GM19023 (cell line): ENCODE results near the gene LILRB2.
"Not testable (repeated sequence)": the region's sequence is repeated elsewhere in the genome, so short reads cannot be mapped to it uniquely, and the experiment has no call there.

Experiments
- ATAC-seq: cut with Tn5 transposase; IDR thresholded peaks from one replicate; pipeline ENCODE4 v1.9.1; 2021; ENCODE audit warnings: mild to moderate bottlenecking, moderate library complexity; ENCODE audit not compliant: unreplicated experiment

LILRB2 gene

DNA sequence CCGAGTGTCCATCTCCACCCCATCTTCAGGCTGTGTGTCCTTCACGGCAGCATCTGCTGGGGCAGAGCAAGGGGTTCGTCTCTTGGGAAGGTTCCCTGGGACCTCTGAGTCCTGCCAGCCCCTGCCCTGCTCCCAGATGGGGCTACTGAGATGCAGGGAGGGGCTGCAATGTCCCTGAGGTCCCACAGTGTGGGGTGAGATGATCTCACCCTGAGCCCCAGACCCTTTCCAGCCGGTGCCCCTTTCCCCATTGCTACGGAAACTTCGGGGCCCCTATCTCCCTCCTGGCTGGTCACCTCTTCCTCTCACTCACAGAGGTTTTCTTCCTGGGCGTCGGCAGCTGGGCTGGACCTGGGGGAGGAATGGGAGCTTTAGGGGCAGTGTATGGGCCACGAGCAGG is 5.0 kb downstream of the LILRB2 start:
- no peak for ATAC-seq

DNA sequence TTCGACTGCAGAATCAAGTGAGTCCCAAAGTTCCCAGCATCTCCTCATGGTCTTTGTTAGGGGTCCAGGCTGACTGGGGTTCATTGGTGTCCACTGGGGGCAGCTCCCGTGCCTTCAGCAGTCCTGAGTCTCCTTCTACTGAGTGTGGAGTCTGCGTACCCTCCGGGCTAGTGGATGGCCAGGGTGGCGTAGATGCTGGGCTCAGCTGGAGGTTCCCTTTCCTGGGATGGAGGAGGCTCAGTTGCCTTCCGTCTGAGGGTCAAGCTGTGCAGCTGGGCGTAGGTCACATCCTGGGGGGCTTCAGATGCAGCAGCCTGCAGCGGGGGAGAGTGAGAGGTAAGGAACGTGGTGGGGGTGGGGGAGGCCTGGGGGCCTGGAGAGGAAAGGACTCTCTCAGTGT is 6.4 kb downstream of the LILRB2 start:
- not testable (repeated sequence) for ATAC-seq

DNA sequence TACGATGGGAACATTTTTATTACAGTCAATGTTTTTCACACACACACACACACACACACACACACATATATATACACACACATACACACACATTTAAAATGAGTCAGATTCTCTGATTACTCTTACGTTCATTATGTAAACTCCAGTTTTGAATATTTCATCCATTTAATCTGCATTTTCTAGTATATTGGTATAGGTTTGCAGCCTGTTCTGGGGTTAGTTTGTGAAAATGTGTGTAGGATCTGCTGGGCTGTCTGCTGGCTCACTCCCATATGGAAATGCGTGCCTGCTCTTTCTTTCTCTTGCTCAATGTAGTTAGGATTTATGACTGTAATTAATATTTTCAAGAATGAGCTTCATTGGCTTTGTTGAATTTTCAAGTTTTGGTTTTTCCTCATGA is 7.1 kb downstream of the LILRB2 start:
- ATAC-seq: no peak

DNA sequence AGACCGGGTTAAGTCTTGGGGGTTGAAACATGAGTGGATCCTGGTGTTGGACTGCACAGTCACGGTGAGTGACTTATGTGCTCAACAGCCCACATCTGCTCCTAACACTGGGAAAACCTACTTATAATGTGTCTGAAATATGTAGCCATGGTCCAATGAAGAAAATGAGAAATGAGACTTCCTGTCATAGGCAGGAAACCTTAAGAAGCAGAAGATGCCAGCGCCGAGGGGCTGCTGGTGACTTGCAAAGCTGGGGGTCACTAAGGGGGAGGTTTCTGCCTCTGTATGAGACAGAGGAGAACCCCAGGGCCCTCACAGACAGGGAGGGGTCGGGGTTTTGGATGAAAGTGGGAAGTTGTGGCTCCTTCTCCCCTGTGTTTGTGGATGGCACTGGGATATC is 8.7 kb downstream of the LILRB2 start:
- not testable (repeated sequence) for ATAC-seq

DNA sequence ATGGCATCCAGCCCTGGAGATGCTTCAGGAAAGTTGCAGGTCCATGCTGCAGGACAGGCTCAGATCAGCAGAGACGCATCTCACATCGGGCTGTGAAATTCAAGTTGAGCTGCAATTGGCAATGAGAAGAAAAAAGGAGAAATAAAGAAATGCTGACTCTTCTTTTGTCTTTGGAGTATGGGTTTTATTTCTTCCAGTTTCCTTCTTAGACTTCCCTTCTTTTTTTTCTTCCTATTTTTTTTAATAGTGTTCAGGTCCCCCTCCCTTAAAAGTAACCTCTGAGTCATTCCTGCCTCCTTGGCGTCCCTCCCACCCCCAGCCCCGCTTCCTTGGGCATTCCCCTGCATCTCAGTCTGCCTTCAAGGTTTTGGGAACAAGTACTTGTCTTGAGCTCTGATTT is 9.3 kb downstream of the LILRB2 start:
- not testable (repeated sequence) for ATAC-seq

DNA sequence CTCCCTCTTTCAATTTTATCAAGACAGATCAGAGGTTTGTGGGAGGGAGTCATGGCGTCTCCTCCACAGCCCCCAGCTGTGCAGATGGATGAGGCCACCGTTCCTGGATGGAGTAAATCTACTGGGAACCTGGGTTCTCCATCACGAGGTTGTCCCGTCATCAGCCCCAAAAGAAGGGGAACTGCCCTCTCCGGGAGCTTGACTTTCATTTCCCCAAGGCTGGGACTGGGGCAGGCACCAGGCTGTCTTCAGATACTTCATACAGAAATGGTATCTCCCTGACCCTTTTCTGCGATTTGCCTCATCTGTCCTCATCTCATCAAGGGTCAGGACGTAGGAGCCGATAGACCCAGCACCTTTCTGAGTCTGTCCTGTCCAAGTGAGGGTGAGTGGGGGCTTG is 9.8 kb downstream of the LILRB2 start:
- no peak for ATAC-seq

DNA sequence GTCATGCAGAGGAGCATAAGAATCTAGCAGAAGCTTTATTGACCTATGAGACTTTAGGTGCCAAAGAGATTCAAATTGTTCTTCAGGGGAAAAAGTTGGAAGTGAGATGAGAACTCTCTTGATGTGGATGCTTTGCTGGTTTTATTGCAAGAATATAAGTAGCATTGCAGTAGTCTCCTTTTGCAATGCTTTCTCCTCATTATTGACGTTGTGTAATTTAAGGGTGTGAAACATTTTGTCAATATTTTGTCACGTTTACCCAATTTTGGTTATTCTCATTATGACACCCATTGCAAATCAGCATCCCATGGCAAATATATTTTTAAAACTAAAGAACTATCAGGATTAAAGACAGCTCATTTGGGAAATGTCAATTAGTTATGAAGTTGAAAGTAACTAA is 12.0 kb downstream of the LILRB2 start:
- no peak for ATAC-seq

DNA sequence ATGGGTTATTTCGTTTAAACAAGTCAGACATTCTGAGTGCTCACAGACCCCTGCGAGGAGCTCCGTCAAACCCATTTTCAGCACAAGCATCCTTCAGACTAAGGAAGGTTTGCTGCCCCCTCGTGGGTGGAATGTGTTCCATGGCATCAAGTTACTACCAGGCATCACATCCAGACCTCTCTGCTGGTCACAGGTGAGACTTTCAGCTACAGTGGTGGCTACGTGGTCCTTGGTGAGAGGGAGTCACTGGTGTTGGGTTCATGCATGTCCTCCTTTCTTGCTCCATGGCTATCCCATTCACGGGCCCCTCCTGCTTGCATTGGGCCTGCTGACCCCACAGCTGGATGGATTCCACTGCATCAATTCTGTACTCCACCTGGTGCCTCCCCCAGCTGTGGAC is 14.8 kb downstream of the LILRB2 start:
- no peak for ATAC-seq

DNA sequence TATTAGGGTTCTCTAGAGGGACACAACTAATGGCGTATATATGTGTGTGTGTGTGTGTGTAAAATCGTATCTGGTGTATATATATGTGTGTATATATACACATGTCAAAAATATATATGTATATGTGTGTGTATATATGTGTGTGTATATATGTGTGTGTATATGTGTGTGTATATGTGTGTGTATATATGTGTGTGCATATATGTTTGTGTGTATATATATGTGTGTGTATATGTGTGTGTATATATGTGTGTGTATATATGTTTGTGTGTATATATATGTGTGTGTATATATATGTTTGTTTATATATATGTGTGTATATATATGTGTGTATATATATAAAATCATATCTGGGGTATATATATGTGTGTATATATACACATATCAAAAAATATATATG is 18.4 kb downstream of the LILRB2 start:
- ATAC-seq: no peak

DNA sequence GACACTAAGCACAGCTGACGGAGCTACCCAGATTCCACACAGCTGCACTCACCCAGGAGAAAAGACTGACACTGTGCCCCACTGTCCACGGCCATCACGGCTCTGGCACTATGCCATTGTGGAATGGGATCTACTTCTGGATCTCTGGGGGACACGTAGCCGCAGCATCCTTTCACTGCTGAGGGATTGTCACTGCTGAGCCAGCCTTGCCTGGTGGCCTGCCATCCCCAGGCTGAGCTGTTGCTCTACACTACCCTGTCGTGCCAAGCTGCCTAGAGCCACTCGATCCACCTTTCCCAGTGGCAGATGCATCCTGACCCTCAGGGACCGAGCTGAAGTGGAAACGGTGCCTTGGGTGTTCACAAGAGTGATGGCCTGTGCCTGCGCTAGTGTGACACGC is 18.8 kb downstream of the LILRB2 start:
- no peak for ATAC-seq

DNA sequence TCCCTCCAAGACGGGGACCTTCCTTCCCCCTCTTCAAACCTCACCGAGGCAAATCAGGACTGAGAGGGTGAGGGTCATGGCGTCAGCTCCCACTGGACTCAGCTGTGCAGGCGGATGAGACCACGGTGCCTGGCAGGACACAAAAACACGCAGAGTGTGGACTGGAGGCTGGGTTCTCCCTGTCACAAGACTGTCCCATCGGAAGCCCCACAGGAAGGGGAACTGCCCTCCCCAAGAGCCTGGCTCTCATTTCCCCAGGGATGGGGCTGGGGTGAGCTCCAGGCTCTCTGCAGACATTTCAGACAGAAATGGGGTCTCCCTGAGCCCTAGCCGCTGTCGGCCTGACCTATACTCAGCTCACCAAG is 23.8 kb downstream of the LILRB2 start, which contains the start of gene LILRB5:
LILRB5 (minus strand) TSS at position 158 of the 365 bp plus-strand sequence; CDS start at position 78, 80 bp downstream.
- ATAC-seq: no peak

DNA sequence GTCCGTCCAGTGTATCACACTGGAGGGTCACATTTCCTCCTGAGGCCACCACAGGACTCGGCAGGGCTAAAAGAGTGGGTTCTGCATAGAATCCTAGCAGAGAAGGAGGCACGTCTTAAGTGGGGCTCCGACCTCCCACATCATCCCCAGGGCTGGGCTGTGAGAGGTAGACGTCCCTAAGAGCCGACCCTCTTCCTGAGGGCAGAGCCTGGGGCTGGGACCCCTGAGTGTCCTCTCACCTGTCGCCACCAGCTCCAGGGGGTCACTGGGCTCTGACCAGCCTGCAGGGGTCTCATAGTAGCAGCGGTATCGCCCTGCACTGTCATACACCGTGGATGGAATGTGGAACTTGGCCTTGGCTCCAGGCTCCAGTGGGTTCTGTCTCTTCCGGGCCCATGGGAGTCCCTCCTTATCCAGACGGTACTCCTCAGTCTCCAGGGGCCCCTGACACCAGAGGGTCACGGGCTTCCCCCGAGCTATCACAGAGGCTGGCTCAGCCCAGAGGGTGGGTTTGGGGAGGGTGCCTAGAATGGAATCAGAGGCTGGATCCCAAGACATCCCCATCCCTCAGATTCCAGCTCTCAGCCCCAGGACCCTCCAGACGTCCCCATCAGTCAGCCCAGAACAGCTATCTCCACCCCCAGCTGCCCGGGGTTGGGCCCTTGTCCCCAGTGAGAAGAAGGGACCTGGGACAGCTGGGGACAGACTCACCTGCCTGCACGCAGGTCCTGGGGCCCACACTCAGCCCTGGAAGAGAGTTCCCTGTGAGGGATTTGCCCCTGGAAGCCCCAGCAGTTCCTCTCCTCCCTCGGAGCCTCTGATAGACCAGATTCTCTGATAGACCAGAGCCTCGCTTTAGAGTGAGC is 24.4 kb downstream of the LILRB2 start:
- no peak for ATAC-seq

DNA sequence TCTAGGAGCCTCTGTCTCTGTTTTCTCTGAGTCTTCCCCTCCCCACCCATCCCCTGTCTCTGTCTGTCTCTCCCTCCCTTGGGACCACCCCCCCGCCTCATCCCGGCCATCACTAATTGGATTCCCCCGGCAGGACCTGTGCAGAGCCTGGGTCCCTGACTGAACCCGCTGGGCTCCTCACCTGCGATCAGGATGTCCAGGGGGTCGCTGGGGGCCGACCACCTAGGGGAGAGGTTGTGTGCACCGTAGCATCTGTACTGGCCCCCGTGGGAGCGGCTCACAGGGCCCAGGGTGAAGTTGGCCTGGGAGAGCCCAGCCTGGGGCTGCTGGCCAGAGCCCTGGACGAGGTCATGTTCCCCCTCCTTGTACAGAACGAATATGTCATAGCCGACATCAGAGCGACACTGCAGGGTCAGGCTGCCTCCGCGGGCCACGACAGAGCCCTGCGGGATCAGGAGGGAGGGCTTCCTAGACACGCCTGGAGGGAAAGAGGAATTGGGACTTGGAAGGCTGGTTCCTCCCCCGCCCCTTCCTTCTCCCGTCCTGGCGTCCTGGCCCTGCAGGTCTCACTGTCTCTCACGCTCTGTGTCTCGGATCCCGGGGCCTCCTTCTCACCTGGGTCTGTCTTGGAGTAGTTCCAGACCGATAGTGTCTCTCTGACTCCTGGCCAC is 25.7 kb downstream of the LILRB2 start:
- ATAC-seq: no peak

DNA sequence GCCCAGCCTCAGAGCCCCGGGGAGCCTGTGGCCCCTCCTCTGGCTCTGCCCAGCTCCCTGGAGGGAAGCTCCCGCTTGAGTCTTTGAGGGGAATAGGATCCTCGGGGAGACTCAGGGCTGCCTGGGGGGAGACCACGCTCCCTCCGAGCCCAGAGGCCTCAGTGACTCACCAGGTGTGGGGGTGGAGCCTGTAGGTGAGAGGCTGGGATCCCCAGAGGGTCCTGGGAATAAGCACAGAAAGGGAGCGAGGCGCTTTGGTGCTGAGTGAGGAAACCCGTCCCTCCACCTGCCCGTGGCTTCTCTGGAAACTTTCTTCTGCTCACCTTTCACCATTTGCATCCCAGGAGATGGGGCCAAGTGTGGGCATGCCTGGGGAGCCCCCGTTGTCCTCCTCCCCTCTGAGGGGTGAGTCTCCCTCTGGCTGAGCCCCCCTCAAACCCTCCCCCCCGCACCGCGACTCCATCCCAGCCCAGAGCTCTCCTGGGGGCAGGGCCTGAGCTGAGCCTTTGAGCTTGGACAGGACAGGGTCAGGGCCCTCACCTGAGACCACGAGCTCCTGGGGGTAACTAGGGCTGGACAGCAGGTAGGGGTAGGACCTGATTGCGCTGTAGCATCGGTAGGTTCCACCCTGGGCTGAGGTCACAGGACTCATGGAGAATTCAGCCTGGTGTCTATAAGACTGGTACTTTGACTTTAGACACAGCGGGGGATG is 26.6 kb downstream of the LILRB2 start:
- no peak for ATAC-seq

DNA sequence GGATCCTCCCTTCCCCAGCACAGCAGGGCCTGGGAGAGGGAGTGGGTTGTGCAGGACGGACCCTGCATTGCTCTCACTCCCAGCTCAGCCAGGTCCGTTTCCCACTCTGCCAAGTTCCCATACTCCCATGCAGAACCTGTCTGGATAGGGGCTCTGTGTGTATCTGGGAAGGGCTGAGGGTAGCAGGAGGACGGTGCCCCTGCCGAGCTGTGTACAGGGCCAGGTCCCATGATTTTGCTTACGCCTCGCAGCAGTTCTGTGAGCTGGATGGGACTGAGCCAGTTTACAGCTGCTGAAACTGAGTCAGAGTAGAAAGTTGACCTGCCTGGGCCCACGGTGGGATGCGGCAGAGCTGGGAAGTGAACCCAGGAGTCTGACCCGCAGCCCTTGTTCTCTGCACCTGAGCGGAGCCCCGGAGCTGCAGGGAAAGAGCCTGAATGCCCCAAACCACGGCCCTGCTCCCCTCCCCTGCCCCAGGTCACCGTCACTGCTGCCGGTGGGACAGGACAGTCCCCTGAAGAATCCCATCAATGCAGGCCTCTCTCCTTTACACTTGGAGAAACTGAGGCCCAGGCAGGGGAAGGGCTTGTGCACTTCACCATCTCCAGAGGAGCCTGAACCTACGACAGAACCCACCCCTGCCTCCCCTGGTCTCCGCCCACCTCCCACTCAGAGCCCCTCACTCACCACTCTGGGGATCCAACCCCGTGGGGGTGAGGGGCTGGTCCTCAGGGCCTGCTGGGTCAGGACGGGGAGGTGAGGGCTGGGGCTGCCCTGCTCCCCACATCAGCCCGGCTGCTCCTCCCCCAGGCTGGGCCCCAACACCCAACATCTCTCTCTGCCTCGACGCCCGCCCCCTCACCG is 27.3 kb downstream of the LILRB2 start:
- ATAC-seq: no peak

DNA sequence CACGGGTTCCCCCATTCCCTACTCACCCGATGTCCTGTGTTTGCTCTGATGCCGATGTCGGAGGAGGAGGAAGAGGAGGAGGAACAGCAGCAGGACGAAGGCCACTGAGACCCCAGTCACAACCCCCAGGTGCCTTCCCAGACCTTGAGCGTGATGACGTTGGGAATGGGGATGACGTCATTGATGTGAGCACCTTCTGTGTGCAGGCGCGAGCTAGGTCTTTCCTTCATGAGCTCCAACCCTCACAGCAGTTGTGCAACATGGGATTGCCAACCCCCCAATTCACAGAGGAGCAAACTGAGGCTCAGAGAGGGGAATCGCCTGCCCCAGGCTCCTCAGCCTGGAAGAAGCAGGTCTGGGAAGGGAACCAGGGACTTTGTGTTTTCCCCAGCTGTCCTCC is 28.1 kb downstream of the LILRB2 start:
- ATAC-seq: no peak

DNA sequence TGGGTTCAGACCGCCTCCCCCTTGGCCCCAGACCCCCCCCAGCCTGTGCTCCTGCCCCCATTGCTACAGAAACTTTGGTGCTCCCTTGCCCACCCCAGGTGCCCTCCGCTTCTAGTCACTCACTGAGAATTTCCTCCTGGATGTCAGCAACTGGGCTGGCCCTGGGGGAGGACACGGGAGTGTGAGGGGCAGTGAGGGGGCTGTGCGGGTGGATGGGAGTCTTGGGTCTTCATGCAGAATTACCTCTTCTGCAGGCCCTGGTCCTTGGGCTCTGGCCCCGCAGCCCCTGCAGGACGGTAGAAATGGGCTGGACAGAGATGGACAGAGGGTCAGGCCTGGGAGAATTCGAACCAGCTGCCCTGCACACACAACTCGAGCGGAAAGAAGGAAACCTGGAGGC is 28.7 kb downstream of the LILRB2 start:
- ATAC-seq: no peak

DNA sequence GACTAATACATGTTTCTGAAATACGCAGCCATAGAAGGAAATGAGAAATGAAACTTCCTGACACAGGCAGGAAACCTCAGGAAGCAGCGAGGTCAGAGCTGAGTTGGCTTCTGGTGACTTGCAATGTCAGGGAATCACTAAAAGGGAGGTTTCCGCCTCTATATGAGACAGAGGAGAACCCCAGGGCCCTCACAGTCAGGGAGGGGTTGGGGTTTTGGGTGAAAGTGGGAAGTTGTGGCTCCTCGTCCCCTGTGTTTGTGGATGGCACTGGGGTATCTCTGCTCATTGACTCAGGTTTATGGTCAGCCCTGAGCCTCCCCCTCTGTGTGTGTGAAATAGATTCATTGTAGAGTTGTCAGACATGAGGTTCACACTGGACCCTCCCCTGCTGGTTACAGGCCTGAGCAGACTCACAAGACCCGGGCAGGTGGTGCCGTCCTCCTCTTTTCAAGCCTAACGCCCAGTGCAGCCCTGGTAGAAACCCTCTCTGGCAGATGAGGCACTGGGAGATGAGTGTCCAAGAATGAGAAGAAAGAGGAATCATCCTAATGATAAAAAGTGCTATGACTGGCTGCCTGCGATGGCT is 32.8 kb downstream of the LILRB2 start:
- ATAC-seq: no peak

DNA sequence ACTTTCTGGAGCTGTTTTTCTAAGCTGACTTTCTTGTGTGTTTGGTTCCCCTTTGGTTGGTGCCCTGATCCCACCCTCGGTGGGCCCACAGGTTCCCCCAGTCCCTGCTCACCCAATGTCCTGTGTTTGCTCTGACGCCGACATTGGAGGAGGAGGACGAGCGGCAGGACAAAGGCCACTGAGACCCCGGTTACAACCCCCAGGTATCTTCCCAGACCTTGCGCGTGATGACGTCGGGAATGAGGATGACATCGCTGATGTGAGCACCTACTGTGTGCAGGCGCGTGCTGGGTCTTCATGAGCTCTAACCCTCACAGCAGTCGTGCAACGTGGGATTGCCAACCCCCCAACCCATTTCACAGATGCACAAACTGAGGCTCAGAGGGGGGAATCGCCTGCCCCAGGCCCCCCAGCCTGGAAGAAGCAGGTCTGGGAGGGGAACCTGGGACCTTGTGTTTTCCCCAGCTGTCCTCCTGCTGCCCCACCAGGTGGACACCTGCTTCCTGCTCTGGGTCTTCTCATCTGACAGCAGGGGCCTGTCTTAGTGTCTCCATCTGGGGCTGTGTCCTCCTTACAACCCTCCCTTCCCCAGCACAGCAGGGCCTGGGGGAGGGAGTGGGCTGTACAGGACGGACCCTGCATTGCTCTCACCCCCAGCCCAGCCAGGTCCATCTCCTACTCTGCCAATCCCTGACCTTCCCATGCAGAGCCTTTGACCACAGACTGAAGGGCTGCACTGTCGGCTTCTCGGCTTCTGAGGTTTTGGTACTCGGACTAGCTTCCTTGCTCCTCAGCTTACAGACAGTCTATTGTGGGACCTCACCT is 33.6 kb downstream of the LILRB2 start:
- ATAC-seq: no peak

DNA sequence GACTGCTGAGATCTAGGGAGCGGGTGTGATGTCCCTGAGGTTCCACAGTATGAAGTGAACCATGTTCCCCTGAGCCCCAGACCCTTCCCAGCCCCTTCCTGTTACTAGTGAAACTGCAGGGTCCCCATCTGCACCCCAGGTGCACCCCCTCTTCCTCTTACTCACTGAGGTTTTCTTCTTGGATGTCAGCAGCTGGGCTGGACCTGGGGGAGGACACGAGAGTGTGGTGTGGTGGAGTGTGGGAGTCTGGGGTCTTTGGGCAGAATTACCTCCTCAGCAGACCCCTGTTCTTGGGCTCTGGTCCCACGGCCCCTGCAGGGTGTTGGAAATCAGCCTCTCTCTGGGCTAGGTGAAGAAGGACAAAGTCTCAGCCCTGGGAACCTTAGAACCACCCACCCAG is 35.0 kb downstream of the LILRB2 start:
- ATAC-seq: no peak
